ENCODE results near the gene CNTNAP2.
A peak's percentile ranks its signal among the peaks of the same experiment; 100 is the strongest.

CNTNAP2 gene

GRCh38 chr7:148214101-148214500 lies 2097.5 kb downstream of the CNTNAP2 start:
- no peak for DNase-seq (ENCODE audit: low read depth)

DNA sequence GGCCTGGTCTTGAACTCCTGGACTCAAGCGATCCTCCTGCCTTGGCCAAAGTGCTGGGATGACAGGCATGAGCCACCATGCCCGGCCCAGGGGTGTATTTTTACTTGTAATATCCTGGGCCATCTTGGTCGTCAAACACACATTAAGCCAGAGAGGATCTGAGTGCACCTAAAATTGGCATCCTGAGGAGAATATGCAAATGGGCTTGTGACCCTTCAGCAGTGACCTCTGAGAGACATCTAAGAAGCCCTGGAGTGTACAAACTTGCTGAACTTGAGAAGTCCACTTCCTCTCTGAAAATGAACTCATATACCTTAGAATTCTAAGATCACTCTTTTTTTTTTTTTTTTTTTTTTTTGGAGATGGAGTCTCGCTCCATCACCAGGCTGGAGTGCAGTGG lies 2102.0 kb downstream of the CNTNAP2 start:
- DNase-seq (ENCODE audit: low read depth), result no peak

- DNase-seq (ENCODE audit: low read depth), result no peak
Measured at GRCh38 chr7:148222721-148223120, 2106.1 kb downstream of the CNTNAP2 start.

- no peak for DNase-seq (ENCODE audit: low read depth)
Measured at GRCh38 chr7:148223160-148223559, 2106.6 kb downstream of the CNTNAP2 start.

GRCh38 chr7:148223738-148224137 lies 2107.1 kb downstream of the CNTNAP2 start:
- no peak for DNase-seq (ENCODE audit: low read depth)

DNA sequence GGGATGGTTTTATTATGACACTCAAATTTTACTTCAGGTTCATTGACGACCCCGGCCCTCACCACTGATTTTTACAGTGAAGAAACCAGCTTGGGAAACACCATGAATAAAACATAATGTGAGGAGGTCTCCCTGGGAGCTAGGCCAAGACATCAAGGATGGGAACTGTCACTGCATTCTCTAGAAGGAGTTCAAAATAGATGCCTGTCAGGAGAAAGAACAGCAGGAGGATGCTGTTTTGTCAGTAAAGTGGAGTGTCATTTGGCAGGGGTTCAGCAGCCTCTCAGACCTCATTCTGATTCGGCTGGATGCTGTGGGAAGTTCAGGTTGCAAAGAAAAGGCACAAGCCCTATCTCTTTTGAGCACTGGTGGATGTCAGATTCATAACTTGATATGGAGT lies 2113.7 kb downstream of the CNTNAP2 start:
- DNase-seq (ENCODE audit: low read depth), result no peak

DNA sequence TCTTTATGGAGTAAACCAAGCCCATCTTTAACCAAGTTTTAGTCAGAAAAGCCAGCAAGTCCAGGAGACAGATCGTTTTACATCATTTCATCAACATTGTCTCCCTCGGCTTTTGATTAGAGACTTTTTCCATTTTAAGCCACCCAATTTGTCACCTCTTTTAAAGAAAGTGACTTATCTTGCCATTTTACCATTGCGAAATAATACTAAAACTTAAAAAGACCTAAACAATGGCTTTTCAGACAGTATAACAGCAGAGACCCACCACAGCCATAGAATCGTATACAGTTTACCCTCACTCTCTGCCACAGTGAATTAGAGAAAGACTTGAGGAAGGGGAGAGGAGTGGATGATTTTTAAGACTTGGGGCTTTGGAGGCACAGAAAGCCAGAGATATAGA lies 2114.3 kb downstream of the CNTNAP2 start:
- no peak for DNase-seq (ENCODE audit: low read depth)

DNA sequence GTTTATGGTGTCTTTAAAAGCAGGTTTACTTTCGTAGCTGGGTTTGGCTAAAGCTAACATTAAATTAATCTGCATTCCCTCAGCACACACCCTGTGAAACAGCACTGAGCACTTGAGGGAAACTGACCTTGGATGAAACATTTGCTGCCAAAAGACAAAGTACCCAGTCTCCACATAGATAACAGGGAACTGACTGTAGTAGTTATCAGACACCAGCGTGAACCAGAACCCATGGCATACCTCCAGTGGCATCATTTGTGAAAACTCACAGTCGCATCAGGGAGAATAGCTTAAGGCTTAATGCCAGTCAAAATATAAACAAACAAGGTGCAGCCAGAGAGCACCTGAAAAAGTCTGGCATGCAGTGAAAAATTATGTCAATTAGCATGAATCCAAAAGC lies 2116.2 kb downstream of the CNTNAP2 start:
- DNase-seq (ENCODE audit: low read depth), result no peak

- DNase-seq (ENCODE audit: low read depth), result no peak
Measured at GRCh38 chr7:148234715-148235114, 2118.1 kb downstream of the CNTNAP2 start.

DNA sequence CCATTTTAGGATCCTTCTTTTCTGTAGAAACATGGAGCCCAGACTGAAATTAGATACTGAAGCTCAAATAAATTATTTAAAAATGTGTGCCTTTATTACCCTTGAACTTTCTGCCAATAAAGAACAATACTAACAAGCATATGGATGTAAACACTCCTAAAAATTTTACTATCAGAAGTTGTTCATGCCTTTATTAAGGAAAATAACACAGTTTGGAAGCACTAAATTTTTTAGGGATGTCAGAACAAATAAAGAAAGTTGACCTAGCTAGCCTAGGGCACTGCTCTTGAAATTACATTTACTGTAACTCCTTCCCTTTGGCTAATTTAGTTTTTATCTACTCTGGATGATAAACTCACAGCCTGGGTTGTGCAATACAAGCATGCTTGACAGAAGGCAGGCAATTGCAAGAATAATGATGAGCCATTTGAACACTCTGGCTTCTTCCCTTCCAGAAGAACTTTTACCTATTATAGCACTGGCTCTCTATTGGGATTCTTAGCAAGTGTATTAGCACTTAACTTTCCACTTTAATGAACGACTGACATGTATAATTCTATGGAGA lies 2122.2 kb downstream of the CNTNAP2 start:
- DNase-seq (ENCODE audit: low read depth), result peak; percentile 9

GRCh38 chr7:148241700-148242293 lies 2125.2 kb downstream of the CNTNAP2 start:
- no peak for DNase-seq (ENCODE audit: low read depth)

DNA sequence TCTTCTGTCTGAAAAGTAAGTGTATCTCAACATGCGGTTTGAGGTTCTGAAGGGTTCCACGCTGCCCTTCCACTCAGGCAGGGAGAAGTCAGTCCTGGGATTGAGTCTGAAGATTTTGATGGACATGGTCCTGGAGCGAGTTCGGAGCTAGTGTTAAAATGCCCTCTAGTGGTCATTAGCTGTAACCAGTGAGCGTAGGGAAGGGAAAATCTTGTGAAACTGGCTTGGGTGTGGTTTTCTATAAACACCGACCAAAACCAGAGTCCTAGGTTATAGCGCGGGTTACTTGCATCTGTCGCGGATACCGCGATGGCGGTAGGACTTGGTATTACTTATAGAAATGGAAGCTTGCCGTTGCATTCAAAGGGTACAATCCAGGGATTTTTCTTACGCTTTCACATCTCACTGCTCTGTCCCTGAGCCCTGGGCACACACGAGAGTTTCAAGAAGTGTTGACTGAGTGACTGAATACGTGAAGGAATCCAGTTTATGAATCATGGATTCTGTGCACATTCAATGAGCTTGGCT lies 2125.8 kb downstream of the CNTNAP2 start:
- peak; percentile 51 for DNase-seq (ENCODE audit: low read depth)

- no peak for DNase-seq (ENCODE audit: low read depth)
Measured at GRCh38 chr7:148245381-148245780, 2128.8 kb downstream of the CNTNAP2 start.

- no peak for DNase-seq (ENCODE audit: low read depth)
Measured at GRCh38 chr7:148253629-148254028, 2137.0 kb downstream of the CNTNAP2 start.

GRCh38 chr7:148255333-148255732 lies 2138.7 kb downstream of the CNTNAP2 start:
- no peak for DNase-seq (ENCODE audit: low read depth)

DNA sequence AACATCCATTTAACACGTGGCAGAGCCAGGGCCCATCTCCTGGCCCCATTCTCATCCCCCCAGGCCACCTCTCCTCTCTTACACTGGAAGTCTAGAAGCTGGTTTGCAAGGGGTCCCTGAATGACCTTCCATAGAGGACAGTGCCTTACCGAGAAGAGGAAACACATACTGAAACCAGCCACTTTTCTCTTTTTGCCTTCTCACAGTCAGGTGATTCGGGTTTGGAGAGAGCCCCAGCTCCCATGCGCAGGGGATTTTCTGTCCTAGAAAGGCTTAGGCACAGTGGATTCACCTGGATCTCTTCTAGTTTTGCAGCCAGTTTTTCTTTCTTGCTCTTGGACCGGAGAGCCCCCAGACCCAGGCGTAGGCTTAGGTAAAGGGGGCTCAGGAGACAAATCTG lies 2139.8 kb downstream of the CNTNAP2 start:
- DNase-seq (ENCODE audit: low read depth), result no peak

DNA sequence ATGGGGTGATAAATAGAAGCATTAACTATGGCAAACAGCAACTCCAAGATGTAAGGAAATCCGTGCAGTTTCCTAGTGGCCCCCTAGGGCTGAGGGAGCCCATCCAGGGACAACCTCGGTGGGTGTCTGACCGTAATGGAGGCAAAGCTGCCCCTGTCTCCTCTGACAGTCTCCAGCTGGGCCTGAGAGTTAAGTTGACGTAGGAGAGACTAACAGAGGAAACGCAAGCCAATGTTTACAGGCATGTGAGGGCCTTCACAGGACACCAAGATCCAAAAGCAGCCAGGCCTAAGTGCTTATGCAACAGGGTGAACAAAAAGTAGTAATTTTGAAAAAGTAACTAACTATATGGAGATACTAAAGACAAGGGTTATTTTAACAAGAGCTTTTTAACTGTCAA lies 2144.0 kb downstream of the CNTNAP2 start:
- no peak for DNase-seq (ENCODE audit: low read depth)

DNA sequence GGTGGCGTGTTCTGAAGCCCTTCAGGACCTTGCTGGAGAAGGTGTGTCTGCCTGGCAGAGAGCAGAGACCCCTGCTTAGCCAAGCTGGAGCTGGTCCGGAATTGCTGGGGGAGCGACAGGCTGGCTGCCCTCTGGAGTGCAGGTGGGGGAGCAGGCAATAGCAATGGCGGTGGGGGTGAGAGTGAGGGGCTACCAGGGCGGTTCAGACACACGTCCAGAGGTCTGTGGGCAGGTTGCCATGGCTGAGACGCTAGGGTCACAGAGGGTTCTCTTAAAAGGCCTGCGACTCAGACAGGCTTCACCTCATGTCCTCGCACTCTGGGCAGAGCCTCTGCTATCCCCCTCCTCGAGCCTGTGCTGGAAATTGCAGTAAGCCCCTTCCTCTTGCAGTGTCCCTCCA lies 2144.9 kb downstream of the CNTNAP2 start:
- DNase-seq (ENCODE audit: low read depth), result no peak

DNA sequence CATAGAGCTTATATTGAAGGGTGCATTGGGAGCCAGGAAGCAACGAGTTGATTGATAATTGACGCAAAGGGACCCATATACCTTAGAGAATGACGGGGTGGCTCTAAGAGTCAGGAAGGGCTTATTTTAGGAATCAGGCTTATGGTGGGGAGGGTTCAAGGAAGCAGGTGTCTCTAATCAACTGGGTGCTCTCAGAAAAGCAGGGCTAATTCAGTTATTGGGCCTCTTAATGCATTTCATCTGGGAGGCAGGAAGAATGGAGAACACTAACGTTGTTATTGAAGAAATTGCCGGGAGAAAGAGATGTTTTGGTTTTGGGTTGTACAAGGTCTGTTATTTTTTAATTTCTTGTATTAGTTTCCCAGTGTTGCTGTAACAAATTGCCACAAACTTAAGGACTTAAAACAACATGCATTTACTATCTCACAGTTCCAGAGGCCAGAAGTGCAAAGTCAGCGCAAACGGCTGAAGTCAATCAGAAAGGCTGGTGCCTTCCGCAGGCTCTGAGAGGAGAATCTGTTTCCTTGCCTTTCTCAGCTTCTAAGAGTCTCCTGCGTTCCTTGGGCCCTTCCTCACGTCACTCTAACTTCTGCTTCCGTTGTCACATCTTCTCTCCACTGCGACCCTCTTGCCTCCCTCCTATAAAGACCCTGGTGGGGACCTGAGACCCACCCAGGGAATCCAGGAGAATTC lies 2145.5 kb downstream of the CNTNAP2 start:
- DNase-seq (ENCODE audit: low read depth), result no peak

DNA sequence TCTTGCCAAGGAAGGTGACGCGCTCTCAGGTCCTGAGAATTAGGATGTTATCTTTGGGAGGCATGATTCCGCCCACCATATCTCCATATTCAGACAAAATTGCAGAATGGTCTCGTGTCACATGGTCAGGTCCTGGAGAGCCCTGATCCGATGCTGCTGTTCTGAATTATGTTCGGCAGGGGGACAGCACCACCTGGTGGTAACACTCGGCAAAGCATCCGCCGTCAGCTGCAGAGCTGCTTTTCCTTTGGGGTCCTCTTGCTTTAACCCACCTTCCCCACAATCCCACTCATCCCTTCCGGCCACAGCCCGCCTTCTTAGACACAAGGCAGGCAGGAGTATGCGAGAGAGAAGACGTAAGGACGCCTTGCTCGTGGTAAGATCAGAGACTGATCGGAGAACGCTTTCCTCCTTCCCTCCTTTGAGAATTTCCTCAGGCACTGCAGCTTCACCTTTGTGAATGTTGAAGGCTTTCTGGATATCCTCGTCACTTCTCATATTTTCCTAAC lies 2146.2 kb downstream of the CNTNAP2 start:
- DNase-seq (ENCODE audit: low read depth), result peak; percentile 15

DNA sequence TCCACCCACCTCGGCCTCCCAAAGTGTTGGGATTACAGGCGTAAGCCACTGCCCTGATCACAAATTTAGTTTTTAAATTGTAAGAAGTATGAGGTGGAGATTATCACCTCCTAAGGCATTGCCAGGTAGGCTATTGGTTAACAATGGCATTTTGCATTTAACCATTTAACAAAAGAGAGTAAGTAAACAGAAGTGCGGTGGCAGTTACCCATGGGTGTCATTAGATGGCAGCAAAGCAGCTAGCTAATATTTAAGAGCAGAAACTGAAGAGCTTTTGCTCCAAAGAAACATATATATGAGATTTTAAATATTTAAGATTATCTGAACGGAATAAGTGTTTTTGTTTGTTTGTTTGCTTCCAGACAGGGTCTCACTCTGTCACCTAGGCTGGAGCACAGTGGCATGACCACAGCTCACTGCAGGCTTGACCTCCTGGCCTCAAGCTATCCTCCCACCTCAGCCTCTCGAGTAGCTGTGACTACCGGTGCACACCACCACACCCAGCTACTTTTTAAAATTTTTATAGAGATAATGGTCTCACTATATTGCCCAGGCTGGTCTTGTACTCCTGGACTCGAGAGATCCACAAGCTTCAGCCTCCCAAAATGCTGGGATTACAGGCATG lies 2148.4 kb downstream of the CNTNAP2 start:
- DNase-seq (ENCODE audit: low read depth), result peak; percentile 16

GRCh38 chr7:148265896-148266295 lies 2149.3 kb downstream of the CNTNAP2 start:
- DNase-seq (ENCODE audit: low read depth), result no peak

DNA sequence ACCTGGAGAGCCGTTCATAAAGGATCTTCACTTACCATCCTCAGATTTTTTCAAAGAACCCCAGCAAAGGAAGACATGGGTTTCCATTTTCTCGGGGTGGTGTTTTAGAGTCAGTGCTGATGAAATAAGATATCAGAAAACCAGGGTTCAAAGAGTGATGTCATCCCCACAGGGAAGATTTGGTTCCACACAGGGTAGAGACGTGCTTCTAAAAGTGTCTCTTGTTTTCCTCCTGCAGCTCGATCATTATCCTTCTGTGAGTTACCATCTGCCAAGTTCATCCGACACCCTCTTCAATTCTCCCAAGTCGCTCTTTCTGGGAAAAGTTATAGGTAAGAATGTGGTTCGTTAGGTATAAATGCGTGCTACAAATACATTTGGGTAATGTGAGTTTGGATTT lies 2150.2 kb downstream of the CNTNAP2 start:
- no peak for DNase-seq (ENCODE audit: low read depth)

Data from stromal cell of bone marrow (primary cell).